HG02759 (cell line): ENCODE measurements around the gene CTNNA2.

Experiments
- ATAC-seq: cut with Tn5 transposase; IDR thresholded peaks from one replicate; pipeline ENCODE4 v1.9.1; 2021; ENCODE audit warnings: mild to moderate bottlenecking, moderate library complexity; ENCODE audit not compliant: unreplicated experiment

Gene CTNNA2

GRCh38 chr2:80348953-80349352 is 836.1 kb downstream of the CTNNA2 start:
- ATAC-seq = no peak

DNA sequence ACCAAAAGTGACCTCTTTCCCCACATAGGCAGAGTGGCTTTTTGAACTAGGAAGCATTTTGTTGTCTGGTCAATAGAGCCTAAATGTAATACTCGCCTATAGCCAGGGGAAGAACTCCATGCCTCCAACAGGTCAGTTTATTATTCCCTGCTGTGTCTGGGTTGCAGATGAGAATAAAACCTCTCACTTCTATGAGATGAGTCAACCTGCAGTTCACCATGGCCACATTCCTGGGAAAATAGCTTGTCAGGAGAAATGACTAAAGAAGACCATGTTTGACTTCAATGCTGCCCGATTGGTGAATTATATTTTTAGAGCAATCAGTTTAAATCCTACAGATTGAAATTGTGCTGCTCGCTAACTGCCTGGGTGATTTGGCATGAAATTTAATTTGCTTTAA is 838.4 kb downstream of the CTNNA2 start:
- ATAC-seq = no peak

DNA sequence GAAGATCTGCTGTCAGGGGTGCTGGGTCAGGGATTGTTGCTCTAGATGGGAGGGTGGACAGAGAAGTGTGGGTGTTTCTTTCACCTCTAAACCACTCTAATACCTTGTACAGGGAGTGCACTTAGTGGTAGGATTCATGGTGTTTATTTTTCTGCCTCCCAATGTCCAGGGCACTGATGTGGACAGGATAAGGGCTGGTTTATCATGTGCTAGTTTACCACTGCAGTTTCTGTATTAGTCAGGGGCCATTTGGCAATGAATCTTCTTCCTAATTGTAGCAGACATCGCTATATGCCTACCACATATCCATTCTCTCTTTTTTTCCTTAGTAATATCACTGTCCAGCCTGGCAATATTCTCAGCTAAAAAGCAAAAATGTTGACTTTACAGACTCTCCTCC is 842.0 kb downstream of the CTNNA2 start:
- no peak for ATAC-seq

DNA sequence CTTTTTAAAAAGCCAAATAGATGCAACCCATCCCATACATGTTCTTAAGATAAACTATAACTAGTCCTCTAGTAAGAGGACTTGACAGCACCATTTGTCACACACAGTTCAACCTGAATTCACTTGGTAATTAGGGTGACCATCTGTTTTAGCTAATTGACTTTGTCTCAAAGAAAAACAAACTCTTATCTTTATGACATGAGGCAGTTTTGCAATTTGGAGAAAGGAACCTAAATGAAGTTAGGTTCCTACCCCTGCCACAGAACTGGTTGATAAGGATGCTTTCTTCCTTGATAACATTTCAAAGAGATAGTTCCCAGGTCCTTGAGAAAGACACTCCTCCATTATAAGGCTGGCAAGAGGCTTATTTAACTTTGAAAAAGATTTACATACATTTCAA is 849.1 kb downstream of the CTNNA2 start:
- ATAC-seq = no peak

DNA sequence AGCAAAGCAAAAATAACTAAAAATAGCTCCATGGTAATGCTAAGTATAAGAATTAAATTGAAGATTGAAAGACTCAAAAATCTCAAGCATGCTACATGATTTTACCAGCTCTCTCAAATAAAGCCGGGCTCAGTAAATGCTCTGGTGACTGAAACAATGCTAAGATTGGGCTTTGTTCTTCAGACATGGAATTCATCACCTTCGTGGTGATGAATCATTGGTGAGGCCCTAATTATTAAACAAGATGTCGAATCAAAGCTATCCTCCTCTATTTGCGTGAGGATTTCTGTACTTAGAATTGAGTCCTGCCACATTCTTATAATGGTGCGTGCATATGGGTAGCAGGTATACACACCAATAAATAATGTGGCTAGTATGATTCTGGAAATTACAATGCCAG is 850.5 kb downstream of the CTNNA2 start:
- no peak for ATAC-seq

DNA sequence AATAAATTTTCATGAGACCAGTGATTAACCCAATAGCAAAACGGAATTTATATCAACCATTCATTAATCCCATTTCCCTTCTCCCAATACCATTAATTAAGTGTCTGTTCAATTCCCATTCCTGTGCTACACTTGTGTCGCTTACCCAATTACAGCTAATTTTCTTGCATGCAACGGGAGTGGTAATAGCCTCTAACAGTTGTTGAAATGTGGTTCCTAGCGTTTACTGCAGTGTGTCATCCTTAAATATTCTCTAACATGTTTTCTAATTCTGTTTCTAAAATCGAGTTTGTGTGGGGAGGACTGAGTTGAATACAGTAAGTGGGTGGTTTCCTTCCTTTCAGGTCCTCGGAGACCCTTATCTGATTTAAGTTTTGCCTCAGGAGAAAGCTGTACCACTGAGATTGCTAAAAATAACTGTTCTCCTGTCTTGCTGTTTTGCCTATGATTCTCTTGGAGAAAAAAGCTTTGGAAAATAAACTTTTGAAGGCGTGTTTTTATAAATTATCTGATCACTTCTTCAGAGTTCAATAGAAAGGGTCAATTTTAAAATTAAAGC is 851.0 kb downstream of the CTNNA2 start:
- no peak for ATAC-seq

GRCh38 chr2:80364524-80365212 is 851.8 kb downstream of the CTNNA2 start:
- ATAC-seq = no peak

DNA sequence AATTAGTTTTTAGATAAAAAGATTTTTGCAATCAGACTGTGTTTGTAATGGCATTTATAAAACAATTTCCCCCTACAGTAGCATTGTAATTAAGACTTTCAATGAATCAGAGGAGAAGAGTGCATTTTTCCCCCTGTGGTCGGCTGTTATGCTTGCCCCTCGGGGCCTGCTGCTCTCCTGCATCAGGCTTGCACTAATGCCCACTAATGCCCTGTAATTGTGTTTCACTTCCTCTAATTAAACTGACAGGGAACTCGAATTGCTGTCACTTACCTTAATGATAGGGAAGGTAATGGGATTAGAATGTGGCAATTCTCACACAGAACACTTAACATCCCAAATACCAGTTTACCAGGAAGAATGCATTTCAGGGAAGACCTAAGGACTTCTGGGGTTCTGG is 852.9 kb downstream of the CTNNA2 start:
- ATAC-seq = no peak

GRCh38 chr2:80370375-80371009 is 857.6 kb downstream of the CTNNA2 start:
- no peak for ATAC-seq

DNA sequence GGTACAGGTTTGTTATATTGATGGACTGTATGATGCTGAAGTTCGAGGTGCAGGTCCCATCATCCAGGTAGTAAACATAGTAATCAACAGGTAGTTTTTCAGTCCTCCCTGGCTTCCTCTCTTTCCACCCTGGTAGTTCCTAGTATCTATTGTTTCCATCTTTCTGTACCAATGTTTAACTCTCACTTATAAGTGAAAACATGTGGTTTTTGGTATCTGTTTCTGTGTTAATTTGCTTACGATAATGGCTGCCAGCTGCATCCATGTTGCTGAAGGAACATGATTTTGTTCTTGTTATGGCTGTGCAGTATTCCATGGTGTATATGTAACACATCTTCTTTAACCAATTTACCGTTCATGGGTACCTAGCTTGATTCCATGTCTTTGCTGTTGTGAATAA is 861.3 kb downstream of the CTNNA2 start:
- no peak for ATAC-seq

- ATAC-seq = no peak
These were observed 864.2 kb downstream of the CTNNA2 start for GRCh38 chr2:80377071-80377470.

- ATAC-seq = no peak
These were observed 867.9 kb downstream of the CTNNA2 start for GRCh38 chr2:80380736-80381135.

- no peak for ATAC-seq
These were observed 868.8 kb downstream of the CTNNA2 start for GRCh38 chr2:80381666-80382065.

GRCh38 chr2:80392441-80392840 is 879.6 kb downstream of the CTNNA2 start:
- no peak for ATAC-seq

- no peak for ATAC-seq
These were observed 881.1 kb downstream of the CTNNA2 start for GRCh38 chr2:80393991-80394390.

- ATAC-seq = no peak
These were observed 882.4 kb downstream of the CTNNA2 start for GRCh38 chr2:80395251-80395650.

GRCh38 chr2:80396276-80396675 is 883.4 kb downstream of the CTNNA2 start:
- ATAC-seq = no peak

GRCh38 chr2:80403081-80403480 is 890.2 kb downstream of the CTNNA2 start:
- no peak for ATAC-seq

DNA sequence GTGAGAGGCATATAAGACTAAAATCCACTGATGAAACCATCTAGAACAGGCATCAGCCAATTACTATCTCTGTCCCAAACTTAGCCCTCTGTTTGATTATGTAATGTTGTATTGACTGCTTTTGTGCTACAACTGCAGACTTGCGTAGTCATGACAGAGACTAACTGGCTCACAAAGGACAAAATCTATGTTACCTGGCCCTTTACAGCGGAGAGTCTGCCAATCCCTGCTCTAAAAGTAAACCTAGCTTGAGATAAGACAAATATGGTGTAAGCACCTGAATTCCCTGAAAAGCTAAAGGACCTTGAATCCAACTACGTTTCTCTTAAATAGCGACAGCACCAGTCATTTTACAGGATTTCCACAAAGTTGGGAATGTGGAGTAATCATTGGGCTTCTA is 894.5 kb downstream of the CTNNA2 start:
- ATAC-seq = no peak

- no peak for ATAC-seq
These were observed 897.5 kb downstream of the CTNNA2 start for GRCh38 chr2:80410346-80410745.

DNA sequence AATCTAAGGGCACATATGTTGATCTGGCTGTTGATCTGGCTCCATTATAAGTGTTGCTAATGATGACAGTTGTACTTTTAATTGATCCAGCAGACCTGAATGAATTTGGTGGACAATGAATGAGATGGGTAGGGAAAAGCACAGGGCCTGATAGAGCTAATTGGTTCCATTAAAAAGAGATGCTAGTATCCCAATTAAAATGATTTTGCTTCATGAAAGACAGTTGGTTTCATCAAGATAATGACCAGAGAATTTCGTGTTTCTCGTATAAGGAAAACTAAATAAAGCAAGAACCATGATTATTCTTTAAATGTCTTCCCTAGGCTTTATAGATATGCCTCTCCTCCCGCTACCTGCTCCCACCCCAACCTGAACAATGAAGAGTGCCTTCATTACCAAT is 900.3 kb downstream of the CTNNA2 start:
- ATAC-seq = no peak

DNA sequence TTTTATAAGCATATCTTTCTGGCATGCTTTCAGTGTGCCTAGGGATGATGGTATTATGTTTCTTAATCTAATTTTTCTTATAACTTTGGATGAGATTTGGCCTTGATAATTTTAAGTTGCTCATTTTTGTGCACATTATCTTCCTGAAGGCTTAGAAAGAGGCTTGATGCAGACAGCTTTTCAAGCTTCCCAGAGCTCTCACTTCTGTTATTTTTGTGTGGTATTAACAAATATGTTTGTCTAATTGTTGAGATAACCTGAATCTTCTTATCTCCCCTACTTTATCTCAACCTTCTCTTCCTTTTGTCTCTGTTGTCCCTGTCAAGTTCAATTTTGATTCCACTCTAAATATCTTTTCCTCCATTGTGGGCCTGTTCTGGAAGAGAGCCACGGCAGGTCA is 904.9 kb downstream of the CTNNA2 start:
- ATAC-seq = no peak
